WTC11 (cell line): Measurements from ENCODE around the gene CIB2. TPM values are rescaled to one million over a fixed set of nuclear protein-coding genes. Genes with fewer than 3 reads are reported as not detected.

ENCODE experiments used
- ATAC-seq: fragments of 200-7000 bp; cut with Tn5 transposase; 2 replicates; pipeline ENCODE4 v1.10.0; 2021; ENCODE audit warnings: mild to moderate bottlenecking, moderate library complexity
- CTCF ChIA-PET: fragments of 300-600 bp; sonication (Branson Sonifier 250); formaldehyde crosslinking; loops from one replicate; lab custom pipeline; 2021; ENCODE audit warnings: antibody characterized with exemption; lab: Charles Lee
- POLR2A ChIA-PET: fragments of 350-600 bp; sonication (Branson Sonifier 250); formaldehyde crosslinking; loops from one replicate; lab custom pipeline; 2021; ENCODE audit warnings: antibody characterized with exemption; lab: Charles Lee
- DNase-seq: peaks from one replicate; pipeline ENCODE4 v3.0.0; 2021; ENCODE audit warnings: low spot score
- H3K27ac Mint-ChIP-seq: 2 replicates; pipeline ENCODE4 v1.8.0; 2021; ENCODE audit warnings: mixed read lengths
- H3K27me3 Mint-ChIP-seq: 2 replicates; pipeline ENCODE4 v1.8.0; 2021; ENCODE audit warnings: low read depth, mild to moderate bottlenecking, moderate library complexity, mixed read lengths
- H3K36me3 Mint-ChIP-seq: 2 replicates; pipeline ENCODE4 v1.8.0; 2021; ENCODE audit warnings: mixed read lengths
- H3K4me1 Mint-ChIP-seq: 2 replicates; pipeline ENCODE4 v1.8.0; 2022; ENCODE audit warnings: mixed read lengths
- H3K4me3 Mint-ChIP-seq: 2 replicates; pipeline ENCODE4 v1.8.0; 2021; ENCODE audit warnings: mild to moderate bottlenecking, moderate library complexity, mixed read lengths
- H3K9me3 Mint-ChIP-seq: 2 replicates; pipeline ENCODE4 v1.8.0; 2021; ENCODE audit warnings: mixed read lengths
- ATF2 ChIP-seq: sonication (generic); formaldehyde crosslinking; IDR thresholded peaks from 2 replicates; pipeline ENCODE4 v1.8.1; 2022; ENCODE audit warnings: low read depth, missing genetic modification reagents, borderline replicate concordance
- ATF3 ChIP-seq: sonication (generic); formaldehyde crosslinking; conservative IDR thresholded peaks from 2 replicates; pipeline ENCODE4 v1.8.1; 2022; ENCODE audit warnings: mild to moderate bottlenecking, missing genetic modification reagents
- ATF6 ChIP-seq: sonication (generic); formaldehyde crosslinking; IDR thresholded peaks from 2 replicates; pipeline ENCODE4 v1.8.1; 2023; ENCODE audit warnings: mild to moderate bottlenecking, missing genetic modification reagents
- CDX4 ChIP-seq: fragments of 250-450 bp; sonication (Bioruptor Pico); IDR thresholded peaks from 2 replicates; pipeline ENCODE4 v1.9.0; 2021; ENCODE audit warnings: moderate library complexity, mild to moderate bottlenecking, inconsistent platforms, borderline replicate concordance
- CREB1 ChIP-seq: sonication (generic); formaldehyde crosslinking; IDR thresholded peaks from 2 replicates; pipeline ENCODE4 v1.8.0; 2023; ENCODE audit warnings: mild to moderate bottlenecking, missing genetic modification reagents
- CTCF ChIP-seq: fragments of 200-600 bp; IDR thresholded peaks from 2 replicates; pipeline ENCODE4 v1.8.0; 2022; ENCODE audit warnings: antibody characterized with exemption
- FOXP1 ChIP-seq: sonication (generic); formaldehyde crosslinking; IDR thresholded peaks from 2 replicates; pipeline ENCODE4 v1.8.0; 2022; ENCODE audit warnings: missing genetic modification reagents, mild to moderate bottlenecking, moderate library complexity, borderline replicate concordance
- KAT7 ChIP-seq: sonication (generic); formaldehyde crosslinking; IDR thresholded peaks from 2 replicates; pipeline ENCODE4 v1.8.1; 2023; ENCODE audit warnings: missing genetic modification reagents, mild to moderate bottlenecking, borderline replicate concordance
- PRRX2 ChIP-seq: fragments of 250-450 bp; sonication (Bioruptor Pico); IDR thresholded peaks from 2 replicates; pipeline ENCODE4 v1.8.0; 2021; ENCODE audit warnings: mild to moderate bottlenecking
- SMAD4 ChIP-seq: sonication (generic); formaldehyde crosslinking; IDR thresholded peaks from 2 replicates; pipeline ENCODE4 v1.8.0; 2022; ENCODE audit warnings: mild to moderate bottlenecking, missing genetic modification reagents
- SOX15 ChIP-seq: fragments of 250-450 bp; sonication (Bioruptor Pico); IDR thresholded peaks from 2 replicates; pipeline ENCODE4 v1.9.0; 2021; ENCODE audit warnings: mild to moderate bottlenecking
- TEAD4 ChIP-seq: sonication (generic); formaldehyde crosslinking; IDR thresholded peaks from 2 replicates; pipeline ENCODE4 v1.8.0; 2022; ENCODE audit warnings: mild to moderate bottlenecking, missing genetic modification reagents
- TP53 ChIP-seq: sonication (generic); formaldehyde crosslinking; IDR thresholded peaks from 2 replicates; pipeline ENCODE4 v1.8.1; 2023; ENCODE audit warnings: mild to moderate bottlenecking, missing genetic modification reagents
- USF2 ChIP-seq: sonication (generic); formaldehyde crosslinking; IDR thresholded peaks from 2 replicates; pipeline ENCODE4 v1.8.1; 2023; ENCODE audit warnings: mild to moderate bottlenecking, missing genetic modification reagents, moderate library complexity
- ZNF121 ChIP-seq: sonication (generic); formaldehyde crosslinking; IDR thresholded peaks from 2 replicates; pipeline ENCODE4 v1.8.0; 2023; ENCODE audit warnings: missing genetic modification reagents
- ZNF423 ChIP-seq: fragments of 250-450 bp; sonication (Bioruptor Pico); IDR thresholded peaks from 2 replicates; pipeline ENCODE4 v2.1.2; 2022; ENCODE audit warnings: mild to moderate bottlenecking, moderate library complexity
- total RNA-seq: library from RNA; stranded (reverse); gene quantifications from 3 replicates; pipeline ENCODE4 v1.2.3, GENCODE V29; 2021
- TF ChIP-seq, protein P1 (sequence below): sonication (generic); formaldehyde crosslinking; IDR thresholded peaks from 2 replicates; pipeline ENCODE4 v1.8.1; 2022; ENCODE audit warnings: low read depth, mild to moderate bottlenecking, moderate library complexity, missing genetic modification reagents, borderline replicate concordance
- TF ChIP-seq, protein P2 (sequence below): sonication (generic); formaldehyde crosslinking; IDR thresholded peaks from 2 replicates; pipeline ENCODE4 v1.8.0; 2022; ENCODE audit warnings: missing genetic modification reagents
- TF ChIP-seq, protein P3 (sequence below): sonication (generic); formaldehyde crosslinking; conservative IDR thresholded peaks from 2 replicates; pipeline ENCODE4 v1.8.1; 2023; ENCODE audit warnings: mild to moderate bottlenecking, low read depth, missing genetic modification reagents, moderate library complexity

The CIB2 gene
- total RNA-seq, 1 experiment from 2014 or later: 45.2 TPM

DNA sequence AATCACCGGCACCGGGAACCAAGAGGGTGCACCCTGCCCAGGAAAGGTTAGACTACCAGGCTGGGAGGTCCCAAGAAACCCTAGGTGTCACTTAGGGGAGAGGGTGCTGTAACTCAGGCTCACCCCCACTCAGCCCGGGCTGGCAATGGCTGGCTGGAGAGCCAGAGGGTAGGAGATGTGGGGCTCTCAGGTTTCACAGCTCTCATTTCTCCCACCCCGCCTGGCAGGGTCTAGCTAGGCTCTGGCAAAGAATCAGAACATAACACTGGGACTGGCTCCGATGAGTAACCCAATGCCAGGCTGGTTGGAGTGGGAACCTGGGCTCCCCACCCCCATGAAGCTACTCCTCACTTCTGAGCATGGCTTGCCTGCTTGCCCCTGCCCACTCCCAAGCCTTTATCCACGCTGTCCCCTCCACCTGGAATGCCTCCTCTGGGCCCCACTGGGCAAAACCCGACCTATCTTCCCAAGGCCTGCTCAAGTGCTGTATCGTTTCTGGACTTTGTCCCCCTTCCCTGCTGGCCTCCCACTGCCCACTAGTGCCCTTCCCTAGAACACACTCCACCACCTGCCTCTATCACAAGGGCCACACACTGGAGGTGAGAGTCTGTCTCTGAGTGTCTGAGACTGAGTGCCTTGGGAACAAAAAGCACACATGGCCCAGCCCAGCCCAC, 2.0 kb downstream of the CIB2 start:
- POLR2A ChIA-PET: no interaction called here
- CTCF ChIA-PET: interaction anchor here (1.2 to 2.3 kb wide), 2 partner anchors 16 to 67 kb away, joined by 6 to 8 read pairs; no protein-coding TSS in a partner anchor
- no peak overlapping the region for H3K4me3 Mint-ChIP-seq
- peak overlapping the region; percentile 43; the same call in 1 of the 2 replicates for H3K27ac Mint-ChIP-seq
- H3K9me3 Mint-ChIP-seq: no peaks in the 10 kb centered on the region
- 0 out of 2 replicates have a peak, but pooled peaks have one; percentile 6 for ATAC-seq
- H3K36me3 Mint-ChIP-seq: no peaks in the 10 kb centered on the region
- TF ChIP-seq, protein P1, sequence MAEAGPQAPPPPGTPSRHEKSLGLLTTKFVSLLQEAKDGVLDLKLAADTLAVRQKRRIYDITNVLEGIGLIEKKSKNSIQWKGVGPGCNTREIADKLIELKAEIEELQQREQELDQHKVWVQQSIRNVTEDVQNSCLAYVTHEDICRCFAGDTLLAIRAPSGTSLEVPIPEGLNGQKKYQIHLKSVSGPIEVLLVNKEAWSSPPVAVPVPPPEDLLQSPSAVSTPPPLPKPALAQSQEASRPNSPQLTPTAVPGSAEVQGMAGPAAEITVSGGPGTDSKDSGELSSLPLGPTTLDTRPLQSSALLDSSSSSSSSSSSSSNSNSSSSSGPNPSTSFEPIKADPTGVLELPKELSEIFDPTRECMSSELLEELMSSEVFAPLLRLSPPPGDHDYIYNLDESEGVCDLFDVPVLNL (CRISPR knock-in tag): no peak
- TF ChIP-seq KAT7 (CRISPR knock-in tag): no peak
- TF ChIP-seq CDX4 (CRISPR knock-in tag): no peak
- TF ChIP-seq, protein P2, sequence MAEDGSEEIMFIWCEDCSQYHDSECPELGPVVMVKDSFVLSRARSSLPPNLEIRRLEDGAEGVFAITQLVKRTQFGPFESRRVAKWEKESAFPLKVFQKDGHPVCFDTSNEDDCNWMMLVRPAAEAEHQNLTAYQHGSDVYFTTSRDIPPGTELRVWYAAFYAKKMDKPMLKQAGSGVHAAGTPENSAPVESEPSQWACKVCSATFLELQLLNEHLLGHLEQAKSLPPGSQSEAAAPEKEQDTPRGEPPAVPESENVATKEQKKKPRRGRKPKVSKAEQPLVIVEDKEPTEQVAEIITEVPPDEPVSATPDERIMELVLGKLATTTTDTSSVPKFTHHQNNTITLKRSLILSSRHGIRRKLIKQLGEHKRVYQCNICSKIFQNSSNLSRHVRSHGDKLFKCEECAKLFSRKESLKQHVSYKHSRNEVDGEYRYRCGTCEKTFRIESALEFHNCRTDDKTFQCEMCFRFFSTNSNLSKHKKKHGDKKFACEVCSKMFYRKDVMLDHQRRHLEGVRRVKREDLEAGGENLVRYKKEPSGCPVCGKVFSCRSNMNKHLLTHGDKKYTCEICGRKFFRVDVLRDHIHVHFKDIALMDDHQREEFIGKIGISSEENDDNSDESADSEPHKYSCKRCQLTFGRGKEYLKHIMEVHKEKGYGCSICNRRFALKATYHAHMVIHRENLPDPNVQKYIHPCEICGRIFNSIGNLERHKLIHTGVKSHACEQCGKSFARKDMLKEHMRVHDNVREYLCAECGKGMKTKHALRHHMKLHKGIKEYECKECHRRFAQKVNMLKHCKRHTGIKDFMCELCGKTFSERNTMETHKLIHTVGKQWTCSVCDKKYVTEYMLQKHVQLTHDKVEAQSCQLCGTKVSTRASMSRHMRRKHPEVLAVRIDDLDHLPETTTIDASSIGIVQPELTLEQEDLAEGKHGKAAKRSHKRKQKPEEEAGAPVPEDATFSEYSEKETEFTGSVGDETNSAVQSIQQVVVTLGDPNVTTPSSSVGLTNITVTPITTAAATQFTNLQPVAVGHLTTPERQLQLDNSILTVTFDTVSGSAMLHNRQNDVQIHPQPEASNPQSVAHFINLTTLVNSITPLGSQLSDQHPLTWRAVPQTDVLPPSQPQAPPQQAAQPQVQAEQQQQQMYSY: 0 out of 2 replicates have a peak, but pooled peaks have one; percentile 31
- no peak for TF ChIP-seq FOXP1 (CRISPR knock-in tag)
- TF ChIP-seq, all 79 proteins: peak for 1
- Mint-ChIP-seq H3K27me3 (no peaks in the 10 kb centered on the region), H3K4me1 (peaks cover 32% of the 10 kb centered on the region)
- DNase-seq: no peak

DNA sequence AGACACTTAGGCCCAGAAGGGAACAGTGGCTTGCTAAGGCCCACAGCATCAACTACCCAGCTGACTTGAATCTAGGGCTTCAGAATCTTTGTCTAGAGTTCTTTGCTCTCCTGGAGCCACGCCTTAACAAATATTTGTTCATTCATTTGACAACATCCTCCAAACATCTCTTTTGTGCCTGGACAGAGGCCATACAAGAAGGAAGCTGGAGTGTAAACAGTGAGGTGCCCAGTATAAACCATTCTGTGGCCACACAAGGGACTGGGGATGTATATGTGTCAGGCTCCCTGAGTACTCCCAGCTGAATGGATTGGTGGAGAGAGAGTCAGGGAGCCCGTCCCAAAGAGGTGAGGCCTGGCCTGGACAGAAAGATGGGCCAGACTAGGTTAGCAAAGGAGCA, 3.4 kb downstream of the CIB2 start:
- H3K4me1 Mint-ChIP-seq: peaks cover 32% of the 10 kb centered on the region
- ATAC-seq: no peak
- POLR2A ChIA-PET: no interaction called here
- no peaks in the 10 kb centered on the region for H3K27me3 Mint-ChIP-seq
- no peaks in the 10 kb centered on the region for H3K36me3 Mint-ChIP-seq
- CTCF ChIA-PET: interaction anchor here (0.9 to 2.3 kb wide), 2 partner anchors 19 to 68 kb away, joined by 3 to 8 read pairs; no protein-coding TSS in a partner anchor
- H3K9me3 Mint-ChIP-seq: no peaks in the 10 kb centered on the region
- H3K4me3 Mint-ChIP-seq: no peak overlapping the region
- DNase-seq: no peak
- peak overlapping the region; percentile 61 for H3K27ac Mint-ChIP-seq
- TF ChIP-seq ZNF121 (CRISPR knock-in tag) (no peak), PRRX2 (CRISPR knock-in tag) (no peak), ATF2 (CRISPR knock-in tag) (no peak), ZNF423 (CRISPR knock-in tag) (no peak), CREB1 (CRISPR knock-in tag) (no peak), CTCF (no peak), SOX15 (CRISPR knock-in tag) (no peak), ATF3 (no peak), SMAD4 (no peak), TEAD4 (CRISPR knock-in tag) (no peak), USF2 (no peak), TP53 (CRISPR knock-in tag) (no peak), ATF6 (CRISPR knock-in tag) (no peak)
- TF ChIP-seq, protein P3, sequence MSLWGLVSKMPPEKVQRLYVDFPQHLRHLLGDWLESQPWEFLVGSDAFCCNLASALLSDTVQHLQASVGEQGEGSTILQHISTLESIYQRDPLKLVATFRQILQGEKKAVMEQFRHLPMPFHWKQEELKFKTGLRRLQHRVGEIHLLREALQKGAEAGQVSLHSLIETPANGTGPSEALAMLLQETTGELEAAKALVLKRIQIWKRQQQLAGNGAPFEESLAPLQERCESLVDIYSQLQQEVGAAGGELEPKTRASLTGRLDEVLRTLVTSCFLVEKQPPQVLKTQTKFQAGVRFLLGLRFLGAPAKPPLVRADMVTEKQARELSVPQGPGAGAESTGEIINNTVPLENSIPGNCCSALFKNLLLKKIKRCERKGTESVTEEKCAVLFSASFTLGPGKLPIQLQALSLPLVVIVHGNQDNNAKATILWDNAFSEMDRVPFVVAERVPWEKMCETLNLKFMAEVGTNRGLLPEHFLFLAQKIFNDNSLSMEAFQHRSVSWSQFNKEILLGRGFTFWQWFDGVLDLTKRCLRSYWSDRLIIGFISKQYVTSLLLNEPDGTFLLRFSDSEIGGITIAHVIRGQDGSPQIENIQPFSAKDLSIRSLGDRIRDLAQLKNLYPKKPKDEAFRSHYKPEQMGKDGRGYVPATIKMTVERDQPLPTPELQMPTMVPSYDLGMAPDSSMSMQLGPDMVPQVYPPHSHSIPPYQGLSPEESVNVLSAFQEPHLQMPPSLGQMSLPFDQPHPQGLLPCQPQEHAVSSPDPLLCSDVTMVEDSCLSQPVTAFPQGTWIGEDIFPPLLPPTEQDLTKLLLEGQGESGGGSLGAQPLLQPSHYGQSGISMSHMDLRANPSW (CRISPR knock-in tag): no peak
